GM12878 (cell line): ENCODE data around the gene TOB1. TPM values are rescaled to one million over a fixed set of nuclear protein-coding genes. Genes with fewer than 3 reads are reported as not detected.

Experiments
- ATAC-seq: fragments of 200-7000 bp; cut with Tn5 transposase; 3 replicates; pipeline ENCODE4 v1.9.1; 2020; ENCODE audit warnings: mild to moderate bottlenecking, moderate library complexity
- BruUV-seq: library from RNA; stranded (reverse); fragments of 400-500 nt; replicated peaks from 2 replicates; lab custom pipeline; 2021; lab: Mats Ljungman, UMichigan
- CTCF ChIA-PET: fragments of 300-600 bp; sonication (Branson Sonifier 250); formaldehyde crosslinking; extraction: SDS; loops from one replicate; lab custom pipeline; 2021; ENCODE audit warnings: inconsistent platforms; lab: Yijun Ruan, JAX
- POLR2A ChIA-PET: fragments of 350-600 bp; formaldehyde crosslinking; extraction: SDS; loops from one replicate; lab custom pipeline; 2021; ENCODE audit warnings: inconsistent platforms; lab: Charles Lee
- RAD21 ChIA-PET: fragments of 300-600 bp; sonication (Branson Sonifier 250); formaldehyde crosslinking; loops from one replicate; lab custom pipeline; 2023; ENCODE audit warnings: antibody characterized with exemption; ENCODE audit not compliant: unreplicated experiment; lab: Charles Lee
- SMC1A ChIA-PET: fragments of 300-600 bp; sonication (Branson Sonifier 250); formaldehyde crosslinking; loops from one replicate; lab custom pipeline; 2023; ENCODE audit not compliant: unreplicated experiment, uncharacterized antibody; lab: Charles Lee
- DNase-seq: peaks from one replicate; pipeline ENCODE4 v3.0.0-alpha.2; 2011; ENCODE audit warnings: low read depth, low spot score
- FAIRE-seq: peaks from 3 replicates; lab custom pipeline; 2011; peaks lifted over from hg19 to GRCh38; lab: Jason Lieb, UNC
- H2AFZ ChIP-seq: 2 replicates; pipeline ENCODE4 v1.6.0; 2011; ENCODE audit warnings: low read depth, low read length, control low read depth; ENCODE audit not compliant: control insufficient read depth
- H3K27ac ChIP-seq: 2 replicates; pipeline ENCODE4 v1.5.1; 2011; ENCODE audit warnings: control low read depth; ENCODE audit not compliant: control insufficient read depth, insufficient read depth
- H3K27me3 ChIP-seq, 2 experiments: replicated peaks in 1 of 2; 2 replicates each; pipeline versions ENCODE4 v1.6.0 to v1.6.1; 2011; ENCODE audit warnings: low read length in 1 of 2; ENCODE audit not compliant: control insufficient read depth in 2 of 2, insufficient read depth in 2 of 2
- H3K36me3 ChIP-seq, 2 experiments: 2 replicates each; pipeline ENCODE4 v1.5.1; 2011; ENCODE audit warnings: low read length in 1 of 2; ENCODE audit not compliant: control insufficient read depth in 2 of 2, insufficient read depth in 2 of 2
- H3K4me1 ChIP-seq: 2 replicates; pipeline ENCODE4 v1.6.1; 2011; ENCODE audit warnings: mild to moderate bottlenecking, low read length, moderate library complexity, mixed read lengths; ENCODE audit not compliant: control insufficient read depth, insufficient read depth
- H3K4me2 ChIP-seq: 2 replicates; pipeline ENCODE4 v1.6.0; 2011; ENCODE audit warnings: control low read depth; ENCODE audit not compliant: control insufficient read depth, insufficient read depth
- H3K4me3 ChIP-seq: fragments of 200-600 bp; sonication (generic); 2 replicates; pipeline ENCODE4 v1.5.1; 2016
- H3K79me2 ChIP-seq: 2 replicates; pipeline ENCODE4 v1.6.0; 2011; ENCODE audit warnings: low read length; ENCODE audit not compliant: control insufficient read depth, insufficient read depth
- H3K9ac ChIP-seq: 2 replicates; pipeline ENCODE4 v1.8.0; 2011; ENCODE audit warnings: low read length, control low read depth, mixed read lengths; ENCODE audit not compliant: control insufficient read depth, insufficient read depth
- H3K9me3 ChIP-seq: replicated peaks from 3 replicates; pipeline ENCODE4 v1.5.1; 2011; ENCODE audit warnings: mild to moderate bottlenecking, low read length; ENCODE audit not compliant: control insufficient read depth, insufficient read depth
- H4K20me1 ChIP-seq: 2 replicates; pipeline ENCODE4 v1.6.0; 2011; ENCODE audit not compliant: control insufficient read depth, insufficient read depth
- BCL3 ChIP-seq: IDR thresholded peaks from 2 replicates; pipeline ENCODE4 v1.6.1; 2011; ENCODE audit warnings: borderline replicate concordance, low read depth, mild to moderate bottlenecking, moderate library complexity, low read length; ENCODE audit not compliant: insufficient read depth, poor library complexity, severe bottlenecking
- BHLHE40 ChIP-seq, 2 experiments: fragments of 450-650 bp in 1 of 2; IDR thresholded peaks; 2 replicates each; pipeline ENCODE4 v1.6.1; 2011 to 2017; ENCODE audit warnings: low read depth in 2 of 2, borderline replicate concordance in 1 of 2, improper control_type of control experiment in 1 of 2, low read length in 1 of 2, mild to moderate bottlenecking in 1 of 2
- CREM ChIP-seq: IDR thresholded peaks from 2 replicates; pipeline ENCODE4 v1.6.1; 2014; ENCODE audit warnings: antibody characterized with exemption, low read depth
- FOS ChIP-seq: IDR thresholded peaks from 3 replicates; pipeline ENCODE4 v1.6.1; 2011; ENCODE audit warnings: borderline replicate concordance; ENCODE audit not compliant: insufficient read length; ENCODE audit errors: extremely low read depth
- JUNB ChIP-seq: IDR thresholded peaks from 2 replicates; pipeline ENCODE4 v1.6.1; 2016; ENCODE audit warnings: antibody characterized with exemption, mild to moderate bottlenecking
- NFYB ChIP-seq: IDR thresholded peaks from 2 replicates; pipeline ENCODE4 v1.6.1; 2011; ENCODE audit warnings: low read depth, mild to moderate bottlenecking, low read length, improper control_type of control experiment, moderate library complexity; ENCODE audit not compliant: insufficient read depth
- PML ChIP-seq: IDR thresholded peaks from 2 replicates; pipeline ENCODE4 v1.6.1; 2012; ENCODE audit warnings: low read length, inconsistent platforms
- RFX5 ChIP-seq: IDR thresholded peaks from 2 replicates; pipeline ENCODE4 v1.6.1; 2011; ENCODE audit warnings: low read depth, low read length, improper control_type of control experiment
- SMAD1 ChIP-seq: fragments of 450-650 bp; IDR thresholded peaks from 2 replicates; pipeline ENCODE4 v1.6.1; 2018; ENCODE audit warnings: mild to moderate bottlenecking, low read depth; ENCODE audit not compliant: partially characterized antibody
- SP1 ChIP-seq: IDR thresholded peaks from one replicate; pipeline ENCODE4 v1.6.1; 2011; ENCODE audit warnings: low read depth, low read length
- SPI1 ChIP-seq: IDR thresholded peaks from 2 replicates; pipeline ENCODE4 v1.6.1; 2011; ENCODE audit warnings: low read depth, mild to moderate bottlenecking, low read length, moderate library complexity, borderline replicate concordance; ENCODE audit not compliant: insufficient read depth
- STAT1 ChIP-seq: fragments of 450-650 bp; conservative IDR thresholded peaks from 2 replicates; pipeline ENCODE4 v1.6.1; 2014; ENCODE audit warnings: antibody characterized with exemption, mild to moderate bottlenecking
- USF2 ChIP-seq: IDR thresholded peaks from 2 replicates; pipeline ENCODE4 v1.6.1; 2011; ENCODE audit warnings: low read depth, low read length, improper control_type of control experiment, borderline replicate concordance
- ZNF274 ChIP-seq: IDR thresholded peaks from one replicate; pipeline ENCODE4 v1.8.0; 2011; ENCODE audit not compliant: insufficient read length, insufficient read depth
- WGBS: methylation state at CpG from one replicate; pipeline ENCODE4 v1.1.6; 2016; ENCODE audit warnings: low lambda C conversion rate; ENCODE audit not compliant: insufficient replicate concordance, insufficient coverage; ENCODE audit errors: missing lambda C conversion rate; 5-methylcytosine and 5-hydroxymethylcytosine counted together
- in situ Hi-C: fragments of 300-500 bp; cut with MboI; formaldehyde crosslinking; loops from 9 replicates; pipeline ENCODE4 v1.14.3; 2018; ENCODE audit warnings: mixed read lengths
- intact Hi-C: fragments of 100-400 bp; cut with micrococcal nuclease; formaldehyde crosslinking; loops from one replicate; pipeline ENCODE4 v1.14.2; 2022; ENCODE audit not compliant: unreplicated experiment
- polyA plus RNA-seq, 11 experiments: library from polyadenylated mRNA; depleted of rRNA in 4 of 11; unstranded in 6 of 11; stranded (reverse) in 5 of 11; fragments of >200 nt; fragmentation: Nextera tagmentation in 4 of 11; fragmentation: Illumina TruSeq in 1 of 11; extraction: Ambion mirVana in 4 of 11; extraction: Trizol in 1 of 11; gene quantifications; 1 replicate in 1 of 11; 2 replicates in 10 of 11; pipeline versions ENCODE4 v1.2.1 to v1.2.3, GENCODE V29; 2011 to 2016; ENCODE audit warnings: inconsistent platforms in 2 of 11, missing spikeins in 2 of 11, low read depth in 1 of 11
- total RNA-seq, 4 experiments: library from RNA; depleted of rRNA in 3 of 4; stranded (reverse); fragments of >200 nt in 3 of 4; fragmentation: Illumina TruSeq in 1 of 4; extraction: Trizol in 1 of 4; gene quantifications; 2 replicates each; pipeline versions ENCODE4 v1.2.1 to v1.2.3, GENCODE V29; 2013 to 2021
- TF ChIP-seq, protein P1 (sequence below): fragments of 450-650 bp; IDR thresholded peaks from 2 replicates; pipeline ENCODE4 v1.6.1; 2017; ENCODE audit warnings: borderline replicate concordance

The TOB1 gene
- total and polyA plus RNA-seq, 10 of the 15 experiments (the other 5 are each of a cell fraction or from before 2014, with no cell fraction given), result 5.0 to 32.4 (median 13.7) TPM

DNA sequence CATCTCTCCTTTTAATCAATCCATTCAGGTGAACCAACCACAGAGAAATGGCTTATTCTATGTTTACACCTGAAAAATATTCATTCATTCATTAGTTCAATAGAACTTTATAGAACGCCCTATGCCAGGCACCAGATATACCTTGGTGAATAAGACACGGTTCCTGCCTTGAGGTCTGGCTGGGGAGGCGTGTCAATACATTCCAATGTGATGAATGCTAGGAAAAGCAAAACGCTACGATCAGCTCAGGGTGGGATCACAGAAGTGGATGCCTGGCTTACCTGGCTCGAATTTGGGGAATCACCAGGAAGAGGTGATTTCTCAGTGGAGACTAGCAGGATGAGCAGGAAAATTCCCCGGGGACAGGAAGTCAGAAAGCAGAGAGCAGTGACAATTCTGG is 48.3 kb downstream of the TOB1 start:
- no peaks in the 10 kb centered on the region for H3K79me2 ChIP-seq
- DNase-seq (no peak), FAIRE-seq (no peak), ATAC-seq (no peak)
- no peak overlapping the region for H3K4me2 ChIP-seq
- no peak overlapping the region for H3K9ac ChIP-seq
- no peaks in the 10 kb centered on the region for H3K9me3 ChIP-seq
- H2AFZ ChIP-seq, result no peak overlapping the region
- CTCF ChIA-PET, result interaction anchor here (0.8 to 4.3 kb wide), 4 partner anchors 9 to 24 kb away, joined by 3 to 30 read pairs (median 6); no protein-coding TSS in a partner anchor
- H3K27me3 ChIP-seq, result no peaks in the 10 kb centered on the region; a peak in 1 of 4 replicates
- in situ Hi-C loops (no loop called here), intact Hi-C loops (no loop called here)
- H4K20me1 ChIP-seq, result no peaks in the 10 kb centered on the region
- POLR2A ChIA-PET, result no interaction called here
- H3K27ac ChIP-seq, result no peak overlapping the region
- no peaks in the 10 kb centered on the region for H3K36me3 ChIP-seq
- 50% methylated on average over 7 of the region's 7 CpGs for WGBS
- H3K4me3 ChIP-seq, result no peak overlapping the region
- SMC1A ChIA-PET, result interaction anchor here (2.0 kb wide), 1 partner anchor 25 kb away, joined by 9 read pairs; no protein-coding TSS in a partner anchor
- no peaks in the 10 kb centered on the region; the same call in 1 of the 2 replicates for H3K4me1 ChIP-seq
- RAD21 ChIA-PET, result no interaction called here
- TF ChIP-seq USF2, result no peak
- TF ChIP-seq CREM, result no peak
- TF ChIP-seq FOS, result no peak
- no peak for TF ChIP-seq NFYB
- TF ChIP-seq, protein P1, sequence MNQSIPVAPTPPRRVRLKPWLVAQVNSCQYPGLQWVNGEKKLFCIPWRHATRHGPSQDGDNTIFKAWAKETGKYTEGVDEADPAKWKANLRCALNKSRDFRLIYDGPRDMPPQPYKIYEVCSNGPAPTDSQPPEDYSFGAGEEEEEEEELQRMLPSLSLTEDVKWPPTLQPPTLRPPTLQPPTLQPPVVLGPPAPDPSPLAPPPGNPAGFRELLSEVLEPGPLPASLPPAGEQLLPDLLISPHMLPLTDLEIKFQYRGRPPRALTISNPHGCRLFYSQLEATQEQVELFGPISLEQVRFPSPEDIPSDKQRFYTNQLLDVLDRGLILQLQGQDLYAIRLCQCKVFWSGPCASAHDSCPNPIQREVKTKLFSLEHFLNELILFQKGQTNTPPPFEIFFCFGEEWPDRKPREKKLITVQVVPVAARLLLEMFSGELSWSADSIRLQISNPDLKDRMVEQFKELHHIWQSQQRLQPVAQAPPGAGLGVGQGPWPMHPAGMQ, result no peak
- TF ChIP-seq STAT1, result no peak
- TF ChIP-seq SMAD1, result no peak
- TF ChIP-seq PML, result no peak
- no peak for TF ChIP-seq BHLHE40 (IDR thresholded peaks at IDR 0.05; ENCODE audit: borderline replicate concordance in 1 of 2, low read depth in 2 of 2, low read length in 1 of 2)
- no peak for TF ChIP-seq ZNF274
- TF ChIP-seq JUNB, result no peak
- TF ChIP-seq SPI1, result no peak
- TF ChIP-seq BCL3, result no peak
- TF ChIP-seq SP1, result no peak
- no peak for TF ChIP-seq RFX5
- BruUV-seq, result no TSS peak
